Keratinocyte (primary cell): ENCODE data around the gene VWC2L. TPM values are rescaled to one million over a fixed set of nuclear protein-coding genes. Genes with fewer than 3 reads are reported as not detected.

Experiments used
- DNase-seq: peaks from one replicate; pipeline ENCODE4 v3.0.0-alpha.2; 2011; ENCODE audit warnings: low read depth, missing footprints, low spot score
- FAIRE-seq: peaks from 2 replicates; lab custom pipeline; 2011; peaks lifted over from hg19 to GRCh38; lab: Jason Lieb, UNC
- H2AFZ ChIP-seq: 2 replicates; pipeline ENCODE4 v1.6.0; 2012; ENCODE audit warnings: low read length, control low read depth, inconsistent platforms; ENCODE audit not compliant: control insufficient read depth
- H3K27ac ChIP-seq: 2 replicates; pipeline ENCODE4 v1.5.1; 2011; ENCODE audit warnings: low read length; ENCODE audit not compliant: control insufficient read depth, insufficient read depth
- H3K27me3 ChIP-seq: 3 replicates; pipeline ENCODE4 v1.6.0; 2011; ENCODE audit warnings: low read length; ENCODE audit not compliant: control insufficient read depth, insufficient read depth; ENCODE audit errors: extremely low read depth
- H3K36me3 ChIP-seq, 2 experiments: 2 replicates in 1 of 2; 3 replicates in 1 of 2; pipeline ENCODE4 v1.5.1; 2011; ENCODE audit warnings: low read length in 2 of 2, mild to moderate bottlenecking in 1 of 2; ENCODE audit not compliant: control insufficient read depth in 2 of 2, insufficient read depth in 2 of 2; ENCODE audit errors: extremely low read depth in 1 of 2
- H3K4me1 ChIP-seq: 3 replicates; pipeline ENCODE4 v1.5.1; 2011; ENCODE audit warnings: low read length; ENCODE audit not compliant: control insufficient read depth, insufficient read depth; ENCODE audit errors: extremely low read depth
- H3K4me2 ChIP-seq: 3 replicates; pipeline ENCODE4 v1.6.0; 2011; ENCODE audit warnings: low read depth, low read length; ENCODE audit not compliant: control insufficient read depth, insufficient read depth; ENCODE audit errors: extremely low read depth
- H3K4me3 ChIP-seq, 3 experiments: fragments of 200-600 bp in 1 of 3; sonication (generic) in 1 of 3; 2 replicates in 2 of 3; 3 replicates in 1 of 3; pipeline ENCODE4 v1.5.1; 2011 to 2016; ENCODE audit warnings: low read length in 3 of 3, mild to moderate bottlenecking in 3 of 3, control low read depth in 2 of 3, inconsistent platforms in 1 of 3, low read depth in 1 of 3, mixed read lengths in 1 of 3, mixed run types in 1 of 3, moderate library complexity in 1 of 3; ENCODE audit not compliant: control insufficient read depth in 2 of 3, insufficient read depth in 2 of 3; ENCODE audit errors: extremely low read depth in 1 of 3
- H3K79me2 ChIP-seq: 2 replicates; pipeline ENCODE4 v1.6.0; 2012; ENCODE audit warnings: low read length; ENCODE audit not compliant: control insufficient read depth, insufficient read depth
- H3K9ac ChIP-seq: 3 replicates; pipeline ENCODE4 v1.6.0; 2011; ENCODE audit warnings: low read length; ENCODE audit not compliant: control insufficient read depth, insufficient read depth; ENCODE audit errors: extremely low read depth
- H3K9me1 ChIP-seq: 3 replicates; pipeline ENCODE4 v1.6.0; 2011; ENCODE audit warnings: low read length; ENCODE audit not compliant: control insufficient read depth, insufficient read depth; ENCODE audit errors: extremely low read depth
- H3K9me3 ChIP-seq: 2 replicates; pipeline ENCODE4 v1.5.1; 2012; ENCODE audit warnings: low read depth, low read length; ENCODE audit not compliant: control insufficient read depth
- H4K20me1 ChIP-seq: 3 replicates; pipeline ENCODE4 v1.6.0; 2011; ENCODE audit warnings: low read length; ENCODE audit not compliant: control insufficient read depth, insufficient read depth; ENCODE audit errors: extremely low read depth
- CTCF ChIP-seq, 3 experiments: IDR thresholded peaks in 1 of 3; conservative IDR thresholded peaks in 1 of 3; optimal IDR thresholded peaks in 1 of 3; 2 replicates in 2 of 3; 3 replicates in 1 of 3; pipeline versions ENCODE3 to v1.5.1; 2011; ENCODE audit warnings: low read length in 3 of 3, mild to moderate bottlenecking in 3 of 3, moderate library complexity in 2 of 3, control low read depth in 1 of 3, inconsistent platforms in 1 of 3; ENCODE audit not compliant: insufficient read depth in 2 of 3; ENCODE audit errors: extremely low read depth in 1 of 3
- EZH2 ChIP-seq: IDR thresholded peaks from one replicate; pipeline ENCODE4 v1.6.1; 2012; ENCODE audit warnings: inconsistent platforms, mild to moderate bottlenecking, low read length, moderate library complexity
- dilution Hi-C: fragments of 300-500 bp; cut with MboI; formaldehyde crosslinking; loops from one replicate; pipeline ENCODE4 v1.7.0; 2020; ENCODE audit warnings: low sequenced_read_pairs; ENCODE audit not compliant: extremely low pct_ligation_motif_present
- polyA plus RNA-seq, 5 experiments: library from polyadenylated mRNA; depleted of rRNA in 3 of 5; stranded (reverse) in 3 of 5; stranded (forward) in 1 of 5; unstranded in 1 of 5; fragments of >200 nt; gene quantifications; 1 replicate in 1 of 5; 2 replicates in 3 of 5; 3 replicates in 1 of 5; pipeline versions ENCODE4 v1.2.1 to v1.2.3, GENCODE V29; 2011 to 2012; ENCODE audit warnings: missing spikeins in 2 of 5, low read depth in 1 of 5, low replicate concordance in 1 of 5

The VWC2L gene
- polyA plus RNA-seq, 1 donor (not counting 4 experiments of a cell fraction or from before 2014, with no cell fraction given) = not detected

GRCh38 chr2:214378455-214379103, 32.3 kb upstream of the VWC2L start:
- dilution Hi-C loops = no loop called here
- TF ChIP-seq CTCF (optimal IDR thresholded peaks at IDR 0.05 in 1 of 3, IDR thresholded peaks at IDR 0.05 in 1 of 3, conservative IDR thresholded peaks at IDR 0.05 in 1 of 3; ENCODE audit: extremely low read depth in 1 of 3, insufficient read depth in 2 of 3, low read length in 3 of 3) = peak in 1 of 3 experiments; percentile 4
- TF ChIP-seq EZH2 = no peak
- peak; percentile 44 for FAIRE-seq

GRCh38 chr2:214379227-214379626, 31.6 kb upstream of the VWC2L start:
- H3K9ac ChIP-seq = no peak overlapping the region
- H3K36me3 ChIP-seq = no peaks in the 10 kb centered on the region
- H3K4me3 ChIP-seq = no peak overlapping the region
- H3K27ac ChIP-seq = no peak overlapping the region
- peaks cover 9% of the 10 kb centered on the region for H3K4me1 ChIP-seq
- H3K4me2 ChIP-seq = no peak overlapping the region
- no peaks in the 10 kb centered on the region for H3K9me1 ChIP-seq
- H3K27me3 ChIP-seq = no peaks in the 10 kb centered on the region
- H3K9me3 ChIP-seq = no peaks in the 10 kb centered on the region
- DNase-seq (no peak), FAIRE-seq (no peak)
- dilution Hi-C loops = no loop called here
- no peaks in the 10 kb centered on the region for H3K79me2 ChIP-seq
- H4K20me1 ChIP-seq = no peaks in the 10 kb centered on the region
- TF ChIP-seq CTCF (optimal IDR thresholded peaks at IDR 0.05 in 1 of 3, IDR thresholded peaks at IDR 0.05 in 1 of 3, conservative IDR thresholded peaks at IDR 0.05 in 1 of 3; ENCODE audit: extremely low read depth in 1 of 3, insufficient read depth in 2 of 3, low read length in 3 of 3) = no peak
- no peak for TF ChIP-seq EZH2
- no peak overlapping the region for H2AFZ ChIP-seq

More at GRCh38 chr2:214378455-214379103, 32.3 kb upstream of the VWC2L start:
- Histone ChIP-seq H3K9me3 (no peaks in the 10 kb centered on the region), H4K20me1 (no peaks in the 10 kb centered on the region), H3K27me3 (no peaks in the 10 kb centered on the region), H3K4me3 (no peak overlapping the region), H3K4me2 (no peak overlapping the region), H3K4me1 (peaks cover 9% of the 10 kb centered on the region), H3K79me2 (no peaks in the 10 kb centered on the region), H2AFZ (no peak overlapping the region), H3K36me3 (no peaks in the 10 kb centered on the region), H3K27ac (no peak overlapping the region), H3K9ac (no peak overlapping the region), H3K9me1 (no peaks in the 10 kb centered on the region)
- no peak for DNase-seq
